HepG2 (cell line): Measurements from ENCODE around the gene KCNE4. TPM values are rescaled to one million over a fixed set of nuclear protein-coding genes. Genes with fewer than 3 reads are reported as not detected.

Experiments
- ATAC-seq: fragments of 200-7000 bp; cut with Tn5 transposase; 3 replicates; pipeline ENCODE4 v1.9.1; 2020; ENCODE audit warnings: mild to moderate bottlenecking, moderate library complexity
- BruUV-seq: library from RNA; stranded (reverse); fragments of 400-500 nt; replicated peaks from 2 replicates; lab custom pipeline; 2021; lab: Mats Ljungman, UMichigan
- CTCF ChIA-PET: fragments of 300-600 bp; formaldehyde crosslinking; extraction: SDS; loops from one replicate; lab custom pipeline; 2021; ENCODE audit warnings: low total read pairs, inconsistent platforms, low intra/inter-chr PET ratio; lab: Yijun Ruan, JAX
- POLR2A ChIA-PET: fragments of 350-600 bp; sonication (Branson Sonifier 250); formaldehyde crosslinking; loops from one replicate; lab custom pipeline; 2020; ENCODE audit warnings: antibody characterized with exemption, inconsistent platforms; lab: Yijun Ruan, JAX
- DNase-seq: peaks from one replicate; pipeline ENCODE4 v3.0.0-alpha.2; 2015; ENCODE audit warnings: low spot score
- FAIRE-seq: peaks from 3 replicates; lab custom pipeline; 2011; peaks lifted over from hg19 to GRCh38; lab: Jason Lieb, UNC
- H2AFZ ChIP-seq: one replicate; pipeline ENCODE4 v1.6.1; 2011; ENCODE audit warnings: low read length, inconsistent platforms
- H3K27ac ChIP-seq: fragments of 300-600 bp; 3 replicates; pipeline ENCODE4 v1.8.0; 2011; ENCODE audit warnings: mixed run types, mild to moderate bottlenecking, mixed read lengths, low read length, inconsistent platforms; ENCODE audit not compliant: insufficient read depth; ENCODE audit errors: extremely low read length
- H3K27me3 ChIP-seq, 2 experiments: fragments of 200-600 bp in 1 of 2; 2 replicates in 1 of 2; 3 replicates in 1 of 2; pipeline versions ENCODE4 v1.6.0 to v1.8.0; 2011; ENCODE audit warnings: low read length in 2 of 2, mild to moderate bottlenecking in 2 of 2, moderate library complexity in 2 of 2, inconsistent platforms in 1 of 2; ENCODE audit not compliant: insufficient read depth in 2 of 2, control insufficient read depth in 1 of 2
- H3K36me3 ChIP-seq, 2 experiments: fragments of 200-600 bp in 1 of 2; replicated peaks in 1 of 2; 2 replicates in 1 of 2; 3 replicates in 1 of 2; pipeline versions ENCODE4 v1.5.1 to v1.8.0; 2011; ENCODE audit warnings: low read length in 2 of 2, inconsistent platforms in 1 of 2; ENCODE audit not compliant: insufficient read depth in 2 of 2, control insufficient read depth in 1 of 2
- H3K4me1 ChIP-seq: 2 replicates; pipeline ENCODE4 v1.5.1; 2012; ENCODE audit warnings: low read length, inconsistent platforms; ENCODE audit not compliant: insufficient read depth
- H3K4me2 ChIP-seq: 2 replicates; pipeline ENCODE4 v1.6.0; 2011; ENCODE audit warnings: low read depth, low read length, inconsistent platforms
- H3K4me3 ChIP-seq, 3 experiments: fragments of 200-600 bp in 1 of 3; sonication (generic), shearing (Covaris generic) in 1 of 3; replicated peaks in 1 of 3; 2 replicates each; pipeline ENCODE4 v1.5.1; 2011 to 2016; ENCODE audit warnings: low read length in 3 of 3, inconsistent platforms in 2 of 3, low read depth in 2 of 3, mild to moderate bottlenecking in 2 of 3, control low read depth in 1 of 3, mixed read lengths in 1 of 3; ENCODE audit not compliant: insufficient read depth in 1 of 3
- H3K79me2 ChIP-seq: one replicate; pipeline ENCODE4 v1.6.1; 2011; ENCODE audit warnings: low read length, inconsistent platforms; ENCODE audit not compliant: insufficient read depth
- H3K9ac ChIP-seq: 2 replicates; pipeline ENCODE4 v1.6.0; 2011; ENCODE audit warnings: mild to moderate bottlenecking, low read depth, low read length, inconsistent platforms; ENCODE audit not compliant: insufficient read depth
- H3K9me3 ChIP-seq: 2 replicates; pipeline ENCODE4 v1.5.1; 2012; ENCODE audit warnings: mild to moderate bottlenecking, low read length
- H4K20me1 ChIP-seq: 2 replicates; pipeline ENCODE4 v1.6.0; 2011; ENCODE audit warnings: inconsistent platforms, mild to moderate bottlenecking, low read length, moderate library complexity; ENCODE audit not compliant: insufficient read depth
- FOXP1 ChIP-seq, 2 experiments: fragments of 450-650 bp in 1 of 2; IDR thresholded peaks; 2 replicates each; pipeline ENCODE4 v1.6.1; 2017 to 2018; ENCODE audit warnings: antibody characterized with exemption in 1 of 2
- GTF3A ChIP-seq: sonication (generic); formaldehyde crosslinking; conservative IDR thresholded peaks from 2 replicates; pipeline ENCODE4 v1.4.0; 2020; ENCODE audit warnings: mild to moderate bottlenecking, missing genetic modification reagents
- MIER3 ChIP-seq: IDR thresholded peaks from 2 replicates; pipeline ENCODE4 v1.6.1; 2016; ENCODE audit warnings: missing compliant biosample characterization, borderline replicate concordance
- NCOR1 ChIP-seq: fragments of 200-600 bp; sonication (generic); IDR thresholded peaks from 2 replicates; pipeline ENCODE4 v1.7.0; 2017; ENCODE audit warnings: antibody characterized with exemption, low read length, borderline replicate concordance
- NR3C1 ChIP-seq: sonication (generic); formaldehyde crosslinking; IDR thresholded peaks from 2 replicates; pipeline ENCODE4 v1.4.0; 2020; ENCODE audit warnings: missing genetic modification reagents
- RAD51 ChIP-seq: fragments of 450-650 bp; IDR thresholded peaks from 2 replicates; pipeline ENCODE4 v1.6.1; 2016; ENCODE audit warnings: borderline replicate concordance
- SNAI1 ChIP-seq: sonication (generic); formaldehyde crosslinking; IDR thresholded peaks from 2 replicates; pipeline ENCODE4 v1.5.0; 2020; ENCODE audit warnings: mild to moderate bottlenecking, missing genetic modification reagents, borderline replicate concordance
- SNAPC5 ChIP-seq: sonication (generic); formaldehyde crosslinking; IDR thresholded peaks from 2 replicates; pipeline ENCODE4 v1.8.1; 2023; ENCODE audit warnings: mild to moderate bottlenecking, missing genetic modification reagents, borderline replicate concordance
- U2AF1 ChIP-seq: fragments of 200-400 bp; formaldehyde crosslinking; optimal IDR thresholded peaks from 2 replicates; pipeline ENCODE3; 2017; ENCODE audit warnings: mild to moderate bottlenecking, low read depth, low read length
- ZBTB42 ChIP-seq: sonication (generic); formaldehyde crosslinking; IDR thresholded peaks from 2 replicates; pipeline ENCODE4 v1.5.0; 2020; ENCODE audit warnings: mild to moderate bottlenecking, missing genetic modification reagents
- ZFP90 ChIP-seq: sonication (generic); formaldehyde crosslinking; IDR thresholded peaks from 2 replicates; pipeline ENCODE4 v1.8.0; 2022; ENCODE audit warnings: missing genetic modification reagents, mild to moderate bottlenecking, inconsistent platforms, borderline replicate concordance
- ZNF282 ChIP-seq: fragments of 450-650 bp; IDR thresholded peaks from 2 replicates; pipeline ENCODE4 v1.6.1; 2018; ENCODE audit not compliant: partially characterized antibody
- ZNF546 ChIP-seq: sonication (generic); formaldehyde crosslinking; conservative IDR thresholded peaks from 2 replicates; pipeline ENCODE4 v1.8.1; 2023; ENCODE audit warnings: mild to moderate bottlenecking, missing genetic modification reagents
- ZNF558 ChIP-seq: sonication (generic); formaldehyde crosslinking; IDR thresholded peaks from 2 replicates; pipeline ENCODE4 v1.9.0; 2022; ENCODE audit warnings: mild to moderate bottlenecking, missing genetic modification reagents, borderline replicate concordance
- WGBS: methylation state at CpG from one replicate; pipeline ENCODE4 v1.1.6; 2017; ENCODE audit warnings: low lambda C conversion rate; 5-methylcytosine and 5-hydroxymethylcytosine counted together
- in situ Hi-C: cut with HindIII; loops from 2 replicates; pipeline ENCODE4 v1.10.0; 2017; ENCODE audit warnings: low pct_unique_long_range_greater_than_20kb; ENCODE audit not compliant: extremely low pct_ligation_motif_present
- intact Hi-C: fragments of 100-400 bp; cut with micrococcal nuclease; formaldehyde crosslinking; loops from one replicate; pipeline ENCODE4 v1.10.0; 2022; ENCODE audit not compliant: unreplicated experiment
- polyA plus RNA-seq, 8 experiments: library from polyadenylated mRNA; depleted of rRNA in 3 of 8; stranded (reverse) in 7 of 8; unstranded in 1 of 8; fragments of >200 nt; fragmentation: Illumina TruSeq in 4 of 8; extraction: Trizol in 4 of 8; gene quantifications; 2 replicates each; pipeline versions ENCODE4 v1.2.1 to v1.2.3, GENCODE V29; 2011 to 2016; ENCODE audit warnings: low read depth in 4 of 8, missing spikeins in 1 of 8, mixed read lengths in 1 of 8; ENCODE audit not compliant: insufficient read depth in 1 of 8
- total RNA-seq, 5 experiments: library from RNA; depleted of rRNA; stranded (reverse); fragments of >200 nt; fragmentation: Illumina TruSeq; extraction: Trizol; gene quantifications; 2 replicates each; pipeline ENCODE4 v1.2.3, GENCODE V29; 2016; ENCODE audit warnings: low read depth in 1 of 5
- TF ChIP-seq, protein P1 (sequence below): IDR thresholded peaks from 2 replicates; pipeline ENCODE4 v1.6.1; 2012; ENCODE audit warnings: inconsistent platforms
- TF ChIP-seq, protein P2 (sequence below): sonication (generic); formaldehyde crosslinking; IDR thresholded peaks from 2 replicates; pipeline ENCODE4 v1.4.0; 2020; ENCODE audit warnings: mild to moderate bottlenecking, missing genetic modification reagents

KCNE4 gene
- total and polyA plus RNA-seq, 2 of the 13 experiments (the other 11 are each of a cell fraction or from before 2014, with no cell fraction given), result not detected

- TF ChIP-seq, protein P1, sequence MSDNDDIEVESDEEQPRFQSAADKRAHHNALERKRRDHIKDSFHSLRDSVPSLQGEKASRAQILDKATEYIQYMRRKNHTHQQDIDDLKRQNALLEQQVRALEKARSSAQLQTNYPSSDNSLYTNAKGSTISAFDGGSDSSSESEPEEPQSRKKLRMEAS, result no peak
- no peak for TF ChIP-seq ZBTB42 (CRISPR knock-in tag)
- no peak for TF ChIP-seq ZNF282
Measured at GRCh38 chr2:223065107-223065506, 13.1 kb downstream of the KCNE4 start (continued).

- CTCF ChIA-PET, result no interaction called here
- WGBS, result 2% methylated on average over 5 of the region's 5 CpGs
Measured at GRCh38 chr2:223066721-223067120, 14.7 kb downstream of the KCNE4 start.

DNA sequence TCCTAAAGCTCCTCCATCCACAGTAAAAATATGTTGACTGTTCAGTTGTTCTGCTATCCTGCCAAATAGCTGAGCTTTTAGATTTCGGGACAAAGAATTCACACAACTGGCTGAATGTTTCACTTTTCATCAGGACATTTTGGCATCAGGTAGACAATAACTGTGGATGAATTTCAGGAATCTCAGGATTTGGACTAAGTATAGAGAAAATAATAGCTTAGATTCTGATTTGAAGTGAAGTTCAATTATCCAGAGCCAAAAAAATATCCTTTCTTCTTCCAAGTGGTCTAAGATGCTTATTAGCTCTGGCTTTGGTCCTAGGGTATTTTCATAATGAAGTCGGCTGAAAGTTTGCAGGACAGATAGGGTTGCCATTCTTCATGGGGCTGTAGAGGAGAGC is 16.1 kb downstream of the KCNE4 start:
- H3K27ac ChIP-seq, result no peak overlapping the region
- CTCF ChIA-PET, result no interaction called here
- POLR2A ChIA-PET, result no interaction called here
- H3K9ac ChIP-seq, result no peak overlapping the region
- in situ Hi-C loops (no loop called here), intact Hi-C loops (no loop called here)
- H3K9me3 ChIP-seq, result no peaks in the 10 kb centered on the region
- 12% methylated on average over 2 of the region's 2 CpGs for WGBS
- H3K79me2 ChIP-seq, result no peaks in the 10 kb centered on the region
- TF ChIP-seq FOXP1 (IDR thresholded peaks at IDR 0.05) (no peak), FOXP1 (CRISPR knock-in tag; IDR thresholded peaks at IDR 0.05) (no peak), ZNF546 (CRISPR knock-in tag) (no peak), NCOR1 (no peak), RAD51 (no peak), U2AF1 (no peak), GTF3A (CRISPR knock-in tag) (no peak), ZFP90 (no peak), SNAI1 (no peak)
- TF ChIP-seq, protein P2, sequence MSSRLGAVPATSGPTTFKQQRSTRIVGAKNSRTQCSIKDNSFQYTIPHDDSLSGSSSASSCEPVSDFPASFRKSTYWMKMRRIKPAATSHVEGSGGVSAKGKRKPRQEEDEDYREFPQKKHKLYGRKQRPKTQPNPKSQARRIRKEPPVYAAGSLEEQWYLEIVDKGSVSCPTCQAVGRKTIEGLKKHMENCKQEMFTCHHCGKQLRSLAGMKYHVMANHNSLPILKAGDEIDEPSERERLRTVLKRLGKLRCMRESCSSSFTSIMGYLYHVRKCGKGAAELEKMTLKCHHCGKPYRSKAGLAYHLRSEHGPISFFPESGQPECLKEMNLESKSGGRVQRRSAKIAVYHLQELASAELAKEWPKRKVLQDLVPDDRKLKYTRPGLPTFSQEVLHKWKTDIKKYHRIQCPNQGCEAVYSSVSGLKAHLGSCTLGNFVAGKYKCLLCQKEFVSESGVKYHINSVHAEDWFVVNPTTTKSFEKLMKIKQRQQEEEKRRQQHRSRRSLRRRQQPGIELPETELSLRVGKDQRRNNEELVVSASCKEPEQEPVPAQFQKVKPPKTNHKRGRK (CRISPR knock-in tag), result no peak
- H3K36me3 ChIP-seq, result no peaks in the 10 kb centered on the region
- H3K4me1 ChIP-seq, result no peaks in the 10 kb centered on the region
- DNase-seq, result no peak
- no TSS peak for BruUV-seq
- no peak overlapping the region for H3K4me2 ChIP-seq
- H2AFZ ChIP-seq, result no peak overlapping the region
- H3K27me3 ChIP-seq, result peaks cover 0 to 14% of the 10 kb centered on the region in 2 experiments; a peak in 4 of 5 replicates
- no peak for FAIRE-seq
- H4K20me1 ChIP-seq, result no peaks in the 10 kb centered on the region
- H3K4me3 ChIP-seq, result no peak overlapping the region
- no peak for ATAC-seq

More at GRCh38 chr2:223066721-223067120, 14.7 kb downstream of the KCNE4 start:
- DNase-seq, result no peak
- H4K20me1 ChIP-seq, result no peaks in the 10 kb centered on the region
- in situ Hi-C loops (no loop called here), intact Hi-C loops (no loop called here)
- H3K4me3 ChIP-seq, result no peak overlapping the region
- peaks cover 0 to 14% of the 10 kb centered on the region in 2 experiments; a peak in 4 of 5 replicates for H3K27me3 ChIP-seq
- TF ChIP-seq ZNF558 (no peak), MIER3 (no peak), SNAPC5 (CRISPR knock-in tag) (no peak), NR3C1 (CRISPR knock-in tag) (no peak)
- no peaks in the 10 kb centered on the region for H3K4me1 ChIP-seq
- POLR2A ChIA-PET, result no interaction called here
- no peaks in the 10 kb centered on the region for H3K9me3 ChIP-seq
- no peak overlapping the region for H3K27ac ChIP-seq
- no peak overlapping the region for H3K9ac ChIP-seq
- no peak overlapping the region for H3K4me2 ChIP-seq
- no peak overlapping the region for H2AFZ ChIP-seq
- no peak for ATAC-seq
- no peak for FAIRE-seq
- no peaks in the 10 kb centered on the region for H3K36me3 ChIP-seq
- H3K79me2 ChIP-seq, result no peaks in the 10 kb centered on the region
- no TSS peak for BruUV-seq
